Neural cell (in vitro differentiated cells): ENCODE measurements around the gene UNKL.

Experiments used
- CTCF ChIP-seq: fragments of 450-650 bp; IDR thresholded peaks from 2 replicates; pipeline ENCODE4 v1.5.1; 2014; ENCODE audit warnings: antibody characterized with exemption, mild to moderate bottlenecking, moderate library complexity; ENCODE audit not compliant: poor library complexity, severe bottlenecking
- EP300 ChIP-seq: fragments of 450-650 bp; conservative IDR thresholded peaks from 2 replicates; pipeline ENCODE4 v1.6.1; 2014; ENCODE audit warnings: antibody characterized with exemption, mild to moderate bottlenecking, moderate library complexity; ENCODE audit not compliant: poor library complexity, severe bottlenecking
- EZH2 ChIP-seq: fragments of 200-600, 300-800 bp; shearing (Covaris generic), sonication (generic); IDR thresholded peaks from 2 replicates; pipeline ENCODE4 v1.6.1; 2014; ENCODE audit warnings: antibody characterized with exemption, low read length, borderline replicate concordance, mild to moderate bottlenecking; ENCODE audit not compliant: insufficient read depth, poor library complexity, severe bottlenecking
- MXI1 ChIP-seq: fragments of 450-650 bp; conservative IDR thresholded peaks from 2 replicates; pipeline ENCODE4 v1.6.1; 2014; ENCODE audit warnings: antibody characterized with exemption, mild to moderate bottlenecking; ENCODE audit not compliant: poor library complexity, severe bottlenecking
- POLR2AphosphoS5 ChIP-seq: IDR thresholded peaks from 2 replicates; pipeline ENCODE4 v1.6.1; 2012
- RAD21 ChIP-seq: fragments of 450-650 bp; conservative IDR thresholded peaks from 2 replicates; pipeline ENCODE4 v1.6.1; 2014; ENCODE audit warnings: antibody characterized with exemption, mild to moderate bottlenecking, moderate library complexity
- SMC3 ChIP-seq: fragments of 450-650 bp; conservative IDR thresholded peaks from 2 replicates; pipeline ENCODE4 v1.6.1; 2014; ENCODE audit warnings: antibody characterized with exemption, mild to moderate bottlenecking, moderate library complexity; ENCODE audit not compliant: poor library complexity
- TAF1 ChIP-seq: IDR thresholded peaks from 2 replicates; pipeline ENCODE4 v1.6.1; 2012; ENCODE audit warnings: low read depth

- TF ChIP-seq CTCF (no peak), RAD21 (no peak), EP300 (no peak), EZH2 (no peak), TAF1 (no peak), POLR2AphosphoS5 (no peak), SMC3 (no peak), MXI1 (no peak)
These were observed 94.4 kb downstream of the UNKL start for GRCh38 chr16:1320097-1320496.
